Ovary (tissue), 3 donors: ENCODE results near the gene AKNA.

ENCODE experiments used
- POLR2A ChIP-seq: fragments of 450-650 bp; IDR thresholded peaks from one replicate; pipeline ENCODE4 v1.6.1; 2017; ENCODE audit warnings: antibody characterized with exemption, mild to moderate bottlenecking, moderate library complexity
- TF ChIP-seq, protein P1 (sequence below), 3 donors: fragments of 450-650 bp in 2 of 3; fragments of 200-600 bp in 1 of 3; IDR thresholded peaks; one replicate each; pipeline versions ENCODE4 v1.5.1 to v1.8.0; 2016 to 2022; ENCODE audit warnings: antibody characterized with exemption in 3 of 3, mild to moderate bottlenecking in 1 of 3
- donor health status: DM: no; HTN: no; CAD: no.

DNA sequence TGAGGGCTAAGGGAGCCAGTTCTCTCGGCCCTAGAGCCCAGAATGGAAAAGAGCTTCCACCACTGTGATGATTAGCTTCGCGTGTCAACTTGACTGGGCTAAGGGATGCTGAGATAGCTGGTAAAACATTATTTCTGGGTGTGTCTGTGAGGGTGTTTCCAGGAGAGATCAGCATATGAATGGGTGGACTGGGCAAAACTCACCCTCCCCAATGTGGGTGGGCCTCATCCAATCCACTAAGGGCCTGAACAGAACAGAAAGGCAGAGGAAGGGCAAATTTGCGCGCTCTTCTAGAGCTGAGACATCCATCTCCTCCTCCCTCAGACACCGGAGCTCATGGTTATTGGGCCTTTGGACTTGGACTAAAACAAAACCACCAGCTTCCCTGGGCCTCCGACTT lies 20.9 kb upstream of the AKNA start:
- TF ChIP-seq POLR2A: no peak
- TF ChIP-seq, protein P1, sequence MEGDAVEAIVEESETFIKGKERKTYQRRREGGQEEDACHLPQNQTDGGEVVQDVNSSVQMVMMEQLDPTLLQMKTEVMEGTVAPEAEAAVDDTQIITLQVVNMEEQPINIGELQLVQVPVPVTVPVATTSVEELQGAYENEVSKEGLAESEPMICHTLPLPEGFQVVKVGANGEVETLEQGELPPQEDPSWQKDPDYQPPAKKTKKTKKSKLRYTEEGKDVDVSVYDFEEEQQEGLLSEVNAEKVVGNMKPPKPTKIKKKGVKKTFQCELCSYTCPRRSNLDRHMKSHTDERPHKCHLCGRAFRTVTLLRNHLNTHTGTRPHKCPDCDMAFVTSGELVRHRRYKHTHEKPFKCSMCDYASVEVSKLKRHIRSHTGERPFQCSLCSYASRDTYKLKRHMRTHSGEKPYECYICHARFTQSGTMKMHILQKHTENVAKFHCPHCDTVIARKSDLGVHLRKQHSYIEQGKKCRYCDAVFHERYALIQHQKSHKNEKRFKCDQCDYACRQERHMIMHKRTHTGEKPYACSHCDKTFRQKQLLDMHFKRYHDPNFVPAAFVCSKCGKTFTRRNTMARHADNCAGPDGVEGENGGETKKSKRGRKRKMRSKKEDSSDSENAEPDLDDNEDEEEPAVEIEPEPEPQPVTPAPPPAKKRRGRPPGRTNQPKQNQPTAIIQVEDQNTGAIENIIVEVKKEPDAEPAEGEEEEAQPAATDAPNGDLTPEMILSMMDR (IDR thresholded peaks at IDR 0.05): no peak
